Mesenchymal stem cell (in vitro differentiated cells and primary cell): Measurements from ENCODE around the gene MXI1.

Experiments used
- DNase-seq: peaks from one replicate; pipeline ENCODE4 v3.0.0-alpha.2; 2013
- H2AFZ ChIP-seq: one replicate; pipeline ENCODE4 v1.6.1; 2013; ENCODE audit warnings: low read depth, mild to moderate bottlenecking, control low read depth, inconsistent platforms, low read length, moderate library complexity
- H2AK5ac ChIP-seq: 2 replicates; pipeline ENCODE4 v1.6.1; 2013; ENCODE audit warnings: low read length, moderate library complexity, mild to moderate bottlenecking, inconsistent platforms; ENCODE audit not compliant: severe bottlenecking
- H2BK120ac ChIP-seq: one replicate; pipeline ENCODE4 v1.6.1; 2013; ENCODE audit warnings: low read depth, mild to moderate bottlenecking, inconsistent platforms, low read length, moderate library complexity
- H2BK12ac ChIP-seq, 2 experiments: one replicate each; pipeline ENCODE4 v1.6.1; 2013; ENCODE audit warnings: inconsistent platforms in 2 of 2, low read length in 2 of 2, mild to moderate bottlenecking in 2 of 2, moderate library complexity in 2 of 2, control low read depth in 1 of 2
- H2BK15ac ChIP-seq: one replicate; pipeline ENCODE4 v1.6.1; 2013; ENCODE audit warnings: mild to moderate bottlenecking, low read depth, inconsistent platforms; ENCODE audit not compliant: poor library complexity, severe bottlenecking
- H2BK5ac ChIP-seq: 2 replicates; pipeline ENCODE4 v1.6.1; 2013; ENCODE audit warnings: low read depth, mild to moderate bottlenecking, low read length, control low read depth, inconsistent platforms; ENCODE audit not compliant: poor library complexity, severe bottlenecking
- H3K14ac ChIP-seq, 2 experiments: one replicate each; pipeline ENCODE4 v1.6.1; 2013; ENCODE audit warnings: inconsistent platforms in 2 of 2, low read length in 2 of 2, control low read depth in 1 of 2, mild to moderate bottlenecking in 1 of 2, moderate library complexity in 1 of 2
- H3K18ac ChIP-seq, 2 experiments: one replicate each; pipeline ENCODE4 v1.6.1; 2013; ENCODE audit warnings: inconsistent platforms in 2 of 2, low read length in 2 of 2, control low read depth in 1 of 2, low read depth in 1 of 2, mild to moderate bottlenecking in 1 of 2
- H3K23ac ChIP-seq, 2 experiments: one replicate each; pipeline ENCODE4 v1.6.1; 2013; ENCODE audit warnings: inconsistent platforms in 2 of 2, low read length in 2 of 2, mild to moderate bottlenecking in 2 of 2, moderate library complexity in 2 of 2, control low read depth in 1 of 2
- H3K27ac ChIP-seq: 2 replicates; pipeline ENCODE4 v1.5.1; 2013; ENCODE audit warnings: mild to moderate bottlenecking, moderate library complexity, low read length, control low read depth, inconsistent platforms; ENCODE audit not compliant: poor library complexity, severe bottlenecking
- H3K27me3 ChIP-seq, 2 experiments: 2 replicates each; pipeline versions ENCODE4 v1.6.1 to v1.7.0; 2013; ENCODE audit warnings: low read length in 2 of 2, mild to moderate bottlenecking in 2 of 2, moderate library complexity in 2 of 2, control low read depth in 1 of 2, inconsistent platforms in 1 of 2; ENCODE audit not compliant: control insufficient read depth in 1 of 2, insufficient read depth in 1 of 2
- H3K36me3 ChIP-seq, 2 experiments: 2 replicates each; pipeline versions ENCODE4 v1.6.1 to v1.7.0; 2013; ENCODE audit warnings: low read length in 2 of 2, control low read depth in 1 of 2, inconsistent platforms in 1 of 2, low read depth in 1 of 2, mild to moderate bottlenecking in 1 of 2; ENCODE audit not compliant: insufficient read depth in 2 of 2, control insufficient read depth in 1 of 2
- H3K4ac ChIP-seq, 2 experiments: one replicate each; pipeline ENCODE4 v1.6.1; 2013; ENCODE audit warnings: inconsistent platforms in 2 of 2, low read length in 2 of 2, mild to moderate bottlenecking in 2 of 2, moderate library complexity in 2 of 2, control low read depth in 1 of 2, low read depth in 1 of 2
- H3K4me1 ChIP-seq: 2 replicates; pipeline ENCODE4 v1.6.1; 2013; ENCODE audit warnings: low read depth, low read length, control low read depth; ENCODE audit not compliant: control insufficient read depth, insufficient read depth
- H3K4me2 ChIP-seq: 2 replicates; pipeline ENCODE4 v1.6.1; 2013; ENCODE audit warnings: low read length, mild to moderate bottlenecking, inconsistent platforms; ENCODE audit not compliant: poor library complexity, severe bottlenecking
- H3K4me3 ChIP-seq, 2 experiments: 2 replicates each; pipeline versions ENCODE4 v1.5.1 to v1.7.0; 2013; ENCODE audit warnings: low read length in 2 of 2, mild to moderate bottlenecking in 2 of 2, control low read depth in 1 of 2, low read depth in 1 of 2; ENCODE audit not compliant: insufficient read depth in 1 of 2
- H3K79me1 ChIP-seq: replicated peaks from 2 replicates; pipeline ENCODE4 v1.6.1; 2013; ENCODE audit warnings: mild to moderate bottlenecking, control low read depth, low read length, inconsistent platforms; ENCODE audit not compliant: poor library complexity, severe bottlenecking
- H3K9ac ChIP-seq: 2 replicates; pipeline ENCODE4 v1.7.0; 2013; ENCODE audit warnings: mild to moderate bottlenecking, low read length, moderate library complexity
- H3K9me3 ChIP-seq: 2 replicates; pipeline ENCODE4 v1.7.0; 2013; ENCODE audit warnings: mild to moderate bottlenecking, low read length; ENCODE audit not compliant: control insufficient read depth
- H4K8ac ChIP-seq: one replicate; pipeline ENCODE4 v1.6.1; 2013; ENCODE audit warnings: inconsistent platforms, mild to moderate bottlenecking, low read length, moderate library complexity
- H4K91ac ChIP-seq: one replicate; pipeline ENCODE4 v1.6.1; 2013; ENCODE audit warnings: mild to moderate bottlenecking, low read length, inconsistent platforms
- WGBS: methylation state at CpG from one replicate; pipeline ENCODE4 v1.1.7; 2013; ENCODE audit warnings: mixed read lengths; 5-methylcytosine and 5-hydroxymethylcytosine counted together

MXI1 gene

GRCh38 chr10:110265573-110266193, 58.3 kb downstream of the MXI1 start:
- no peaks in the 10 kb centered on the region for H3K36me3 ChIP-seq
- no peak overlapping the region for H3K4me3 ChIP-seq
- no peaks in the 10 kb centered on the region for H3K27me3 ChIP-seq
- H2BK5ac ChIP-seq = no peak overlapping the region
- no peak overlapping the region for H4K91ac ChIP-seq
- H2BK12ac ChIP-seq = no peak overlapping the region
- no peaks in the 10 kb centered on the region for H3K9me3 ChIP-seq
- no peak overlapping the region for H3K23ac ChIP-seq
- no peak for DNase-seq
- H3K4ac ChIP-seq = no peak overlapping the region
- H3K18ac ChIP-seq = no peak overlapping the region
- no peak overlapping the region for H2BK15ac ChIP-seq
- H3K4me2 ChIP-seq = no peak overlapping the region
- H2AFZ ChIP-seq = no peak overlapping the region
- WGBS = 91% methylated on average over 4 of the region's 4 CpGs
- no peaks in the 10 kb centered on the region for H3K79me1 ChIP-seq
- no peak overlapping the region for H4K8ac ChIP-seq
- no peaks in the 10 kb centered on the region for H3K4me1 ChIP-seq
- H3K14ac ChIP-seq = no peak overlapping the region
- no peak overlapping the region for H2BK120ac ChIP-seq
- H2AK5ac ChIP-seq = no peak overlapping the region
- H3K27ac ChIP-seq = no peak overlapping the region
- H3K9ac ChIP-seq = no peak overlapping the region

- WGBS = no CpG with 5 or more reads among the region's 1 CpG
- no peak for DNase-seq
- Histone ChIP-seq H3K9me3 (no peaks in the 10 kb centered on the region), H3K27me3 (no peaks in the 10 kb centered on the region), H3K4ac (no peak overlapping the region), H3K4me1 (no peaks in the 10 kb centered on the region), H2BK12ac (no peak overlapping the region), H2BK15ac (no peak overlapping the region), H3K18ac (no peak overlapping the region), H4K8ac (no peak overlapping the region), H3K23ac (no peak overlapping the region), H2BK120ac (no peak overlapping the region), H4K91ac (no peak overlapping the region), H3K4me3 (no peak overlapping the region), H3K79me1 (no peaks in the 10 kb centered on the region), H2AK5ac (no peak overlapping the region), H3K9ac (no peak overlapping the region), H3K4me2 (no peak overlapping the region), H2AFZ (no peak overlapping the region), H3K14ac (no peak overlapping the region), H3K27ac (no peak overlapping the region), H3K36me3 (no peaks in the 10 kb centered on the region), H2BK5ac (no peak overlapping the region)
These were observed 59.9 kb downstream of the MXI1 start for GRCh38 chr10:110267276-110267675.

- Histone ChIP-seq H2BK12ac (no peak overlapping the region), H3K4me3 (no peak overlapping the region), H2AFZ (no peak overlapping the region), H2AK5ac (no peak overlapping the region), H4K91ac (no peak overlapping the region), H3K27me3 (no peaks in the 10 kb centered on the region), H3K23ac (no peak overlapping the region), H3K4ac (no peak overlapping the region), H3K18ac (no peak overlapping the region), H3K9me3 (no peaks in the 10 kb centered on the region), H3K79me1 (no peaks in the 10 kb centered on the region), H3K27ac (no peak overlapping the region), H4K8ac (no peak overlapping the region), H3K36me3 (no peaks in the 10 kb centered on the region), H3K4me1 (no peaks in the 10 kb centered on the region), H2BK5ac (no peak overlapping the region), H2BK15ac (no peak overlapping the region), H3K4me2 (no peak overlapping the region), H3K9ac (no peak overlapping the region), H3K14ac (no peak overlapping the region), H2BK120ac (no peak overlapping the region)
- no peak for DNase-seq
These were observed 61.0 kb downstream of the MXI1 start for GRCh38 chr10:110268442-110268841.

GRCh38 chr10:110268971-110269370, 61.6 kb downstream of the MXI1 start:
- Histone ChIP-seq H2BK120ac (no peak overlapping the region), H2BK12ac (no peak overlapping the region), H3K36me3 (no peaks in the 10 kb centered on the region), H3K27me3 (no peaks in the 10 kb centered on the region), H3K4me2 (no peak overlapping the region), H2BK5ac (no peak overlapping the region), H4K91ac (no peak overlapping the region), H3K23ac (no peak overlapping the region), H3K14ac (no peak overlapping the region), H3K79me1 (no peaks in the 10 kb centered on the region), H3K18ac (no peak overlapping the region), H2BK15ac (no peak overlapping the region), H3K9me3 (no peaks in the 10 kb centered on the region), H3K9ac (peak overlapping the region; percentile 79), H2AFZ (no peak overlapping the region), H3K4me3 (peak overlapping the region in 1 of 2 experiments; percentile 68), H2AK5ac (no peak overlapping the region), H3K27ac (no peak overlapping the region), H4K8ac (no peak overlapping the region), H3K4me1 (no peaks in the 10 kb centered on the region), H3K4ac (no peak overlapping the region)
- no peak for DNase-seq
- 100% methylated on average over 2 of the region's 2 CpGs for WGBS
